Sigmoid colon (tissue), 3 donors: ENCODE results near the gene DCTN5.

Source experiments
- POLR2A ChIP-seq, 2 donors: fragments of 450-650 bp; IDR thresholded peaks; one replicate each; pipeline ENCODE4 v1.6.1; 2016; ENCODE audit warnings: antibody characterized with exemption in 2 of 2, mild to moderate bottlenecking in 2 of 2, moderate library complexity in 2 of 2
- TF ChIP-seq, protein P1 (sequence below), 4 experiments: fragments of 450-650 bp in 3 of 4; fragments of 200-600 bp in 1 of 4; IDR thresholded peaks; one replicate each; pipeline ENCODE4 v1.5.1; 2016 to 2019; ENCODE audit warnings: antibody characterized with exemption in 4 of 4, mild to moderate bottlenecking in 3 of 4, moderate library complexity in 2 of 4

DNA sequence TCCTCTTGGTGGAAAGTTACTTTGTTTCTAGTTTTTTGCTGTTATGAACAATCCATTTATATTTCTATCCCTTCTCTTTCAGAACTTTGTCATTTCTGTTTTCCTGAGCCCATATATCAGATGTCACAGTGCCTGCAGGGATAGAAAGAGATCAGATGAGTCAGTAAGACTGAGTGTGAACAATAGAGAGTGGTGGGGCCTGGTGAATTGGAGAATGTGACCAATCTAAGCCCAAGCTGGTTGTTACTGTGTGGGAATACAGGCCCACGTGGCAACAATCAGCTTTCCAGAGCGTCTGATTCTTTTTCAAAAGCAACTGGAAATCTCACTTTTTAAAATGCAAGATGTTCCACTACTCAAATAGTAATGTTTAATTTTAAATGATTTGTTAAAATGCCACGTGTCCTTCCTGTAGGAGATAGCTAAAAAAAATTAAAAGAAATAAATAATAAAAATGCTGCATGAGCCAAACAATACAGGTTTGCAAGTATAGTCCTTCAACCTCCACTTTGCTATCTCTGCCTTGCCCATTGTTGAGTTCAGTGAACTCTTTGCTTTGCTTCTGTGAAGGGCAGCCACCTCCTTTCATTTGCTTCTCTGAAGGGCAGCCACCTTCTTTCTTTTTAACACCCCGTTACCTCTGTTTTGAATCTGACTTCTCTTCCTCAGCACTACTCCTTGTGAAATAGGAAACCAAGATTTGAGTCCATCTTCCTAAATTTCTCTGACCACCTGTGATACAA is 9.6 kb downstream of the DCTN5 start:
- TF ChIP-seq, protein P1, sequence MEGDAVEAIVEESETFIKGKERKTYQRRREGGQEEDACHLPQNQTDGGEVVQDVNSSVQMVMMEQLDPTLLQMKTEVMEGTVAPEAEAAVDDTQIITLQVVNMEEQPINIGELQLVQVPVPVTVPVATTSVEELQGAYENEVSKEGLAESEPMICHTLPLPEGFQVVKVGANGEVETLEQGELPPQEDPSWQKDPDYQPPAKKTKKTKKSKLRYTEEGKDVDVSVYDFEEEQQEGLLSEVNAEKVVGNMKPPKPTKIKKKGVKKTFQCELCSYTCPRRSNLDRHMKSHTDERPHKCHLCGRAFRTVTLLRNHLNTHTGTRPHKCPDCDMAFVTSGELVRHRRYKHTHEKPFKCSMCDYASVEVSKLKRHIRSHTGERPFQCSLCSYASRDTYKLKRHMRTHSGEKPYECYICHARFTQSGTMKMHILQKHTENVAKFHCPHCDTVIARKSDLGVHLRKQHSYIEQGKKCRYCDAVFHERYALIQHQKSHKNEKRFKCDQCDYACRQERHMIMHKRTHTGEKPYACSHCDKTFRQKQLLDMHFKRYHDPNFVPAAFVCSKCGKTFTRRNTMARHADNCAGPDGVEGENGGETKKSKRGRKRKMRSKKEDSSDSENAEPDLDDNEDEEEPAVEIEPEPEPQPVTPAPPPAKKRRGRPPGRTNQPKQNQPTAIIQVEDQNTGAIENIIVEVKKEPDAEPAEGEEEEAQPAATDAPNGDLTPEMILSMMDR (IDR thresholded peaks at IDR 0.05) = no peak
- no peak for TF ChIP-seq POLR2A (IDR thresholded peaks at IDR 0.05)
